Lower leg skin (tissue), 4 donors: ENCODE data around the gene NAALADL2. TPM values are rescaled to one million over a fixed set of nuclear protein-coding genes. Genes with fewer than 3 reads are reported as not detected.

ENCODE experiments used
- DNase-seq, 2 donors: peaks; one replicate each; pipeline ENCODE4 v3.0.0-alpha.2; 2019; ENCODE audit warnings: low spot score in 2 of 2
- H3K4me3 ChIP-seq: fragments of 200-600 bp; sonication (generic); 2 replicates; pipeline ENCODE4 v1.5.1; 2017; ENCODE audit warnings: mild to moderate bottlenecking, low read depth; ENCODE audit not compliant: poor library complexity, severe bottlenecking
- CTCF ChIP-seq, 3 donors: fragments of 450-650 bp; IDR thresholded peaks; one replicate each; pipeline ENCODE4 v1.5.1; 2016; ENCODE audit warnings: antibody characterized with exemption in 3 of 3, mild to moderate bottlenecking in 3 of 3, moderate library complexity in 2 of 3
- POLR2A ChIP-seq, 2 donors: fragments of 450-650 bp; IDR thresholded peaks; one replicate each; pipeline ENCODE4 v1.6.1; 2016 to 2017; ENCODE audit warnings: antibody characterized with exemption in 2 of 2, mild to moderate bottlenecking in 1 of 2, moderate library complexity in 1 of 2
- WGBS, 2 donors: methylation state at CpG; one replicate each; pipeline ENCODE4 v1.1.5; 2018; 5-methylcytosine and 5-hydroxymethylcytosine counted together
- intact Hi-C: fragments of 100-400 bp; cut with DNase I; formaldehyde crosslinking; loops from one replicate; pipeline ENCODE4 v1.15.0; 2023; ENCODE audit warnings: low total_unique reads
- total RNA-seq, 4 donors: library from RNA; depleted of rRNA; stranded (reverse); fragments of >200 nt; gene quantifications; one replicate each; pipeline ENCODE4 v1.1.0, GENCODE V29; 2016

The NAALADL2 gene
- total RNA-seq, 4 donors from 2014 or later, result 3.6 to 8.1 (median 4.6) TPM

- WGBS, 2 donors, result 91 to 92% methylated on average over 6 of the region's 6 CpGs
- TF ChIP-seq POLR2A (IDR thresholded peaks at IDR 0.05), result no peak
- no peak for TF ChIP-seq CTCF (IDR thresholded peaks at IDR 0.05)
- intact Hi-C loops, result no loop called here
- DNase-seq, result no peak
- H3K4me3 ChIP-seq, result no peak overlapping the region
These were observed 845.4 kb downstream of the NAALADL2 start for GRCh38 chr3:175704366-175705055.

DNA sequence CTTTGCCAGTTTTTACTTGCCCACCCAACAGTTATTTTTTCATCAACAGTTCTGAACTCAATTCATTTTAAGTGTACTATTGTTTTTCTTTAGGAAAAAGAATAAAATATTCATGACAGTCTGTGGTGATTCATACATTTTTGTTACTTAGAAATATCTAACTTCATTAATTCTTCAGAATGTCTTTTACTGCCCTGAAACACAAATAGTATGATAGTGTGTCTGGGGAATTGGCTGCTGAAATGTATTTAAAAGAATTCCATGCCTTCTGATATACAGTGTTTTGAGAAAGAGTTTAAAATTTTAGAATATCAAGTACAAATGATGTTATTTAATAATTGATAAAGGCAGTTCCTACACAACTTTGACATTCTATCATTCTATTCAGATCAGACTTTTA is 854.1 kb downstream of the NAALADL2 start:
- no peak for DNase-seq
- TF ChIP-seq CTCF (IDR thresholded peaks at IDR 0.05) (no peak), POLR2A (IDR thresholded peaks at IDR 0.05) (no peak)
- intact Hi-C loops, result no loop called here

GRCh38 chr3:175716446-175716845 is 857.3 kb downstream of the NAALADL2 start:
- TF ChIP-seq POLR2A (IDR thresholded peaks at IDR 0.05), result no peak
- H3K4me3 ChIP-seq, result no peak overlapping the region
- WGBS, 2 donors, result 84 to 92% methylated on average over 2 of the region's 2 CpGs
- intact Hi-C loops, result no loop called here
- DNase-seq, result no peak

More for the DNA sequence above, 854.1 kb downstream of the NAALADL2 start:
- H3K4me3 ChIP-seq, result no peak overlapping the region

- no peak overlapping the region for H3K4me3 ChIP-seq
- DNase-seq, result no peak
- intact Hi-C loops, result no loop called here
- no peak for TF ChIP-seq CTCF (IDR thresholded peaks at IDR 0.05)
- no peak for TF ChIP-seq POLR2A (IDR thresholded peaks at IDR 0.05)
- 53 to 62% methylated on average over 1 of the region's 1 CpG for WGBS, 2 donors
These were observed 867.1 kb downstream of the NAALADL2 start for GRCh38 chr3:175726228-175726627.

GRCh38 chr3:175728566-175728965 is 869.4 kb downstream of the NAALADL2 start:
- intact Hi-C loops, result no loop called here
- TF ChIP-seq POLR2A (IDR thresholded peaks at IDR 0.05) (no peak), CTCF (IDR thresholded peaks at IDR 0.05) (no peak)
- 75 to 78% methylated on average over 1 of the region's 1 CpG for WGBS, 2 donors
- DNase-seq, result no peak
- no peak overlapping the region for H3K4me3 ChIP-seq

- no peak overlapping the region for H3K4me3 ChIP-seq
- TF ChIP-seq CTCF (IDR thresholded peaks at IDR 0.05), result no peak
- no peak for TF ChIP-seq POLR2A (IDR thresholded peaks at IDR 0.05)
- WGBS, 2 donors, result 50 to 60% methylated on average over 3 of the region's 3 CpGs
- intact Hi-C loops, result no loop called here
- DNase-seq, result no peak
These were observed 870.3 kb downstream of the NAALADL2 start for GRCh38 chr3:175729466-175729865.
